Activated naive CD4-positive, alpha-beta T cell treated with anti-CD3 and anti-CD28 coated beads, Interleukin-2, amount 50 U/mL, for 72 hours (primary cell): ENCODE results near the gene TAF11L11. TPM values are rescaled to one million over a fixed set of nuclear protein-coding genes. Genes with fewer than 3 reads are reported as not detected.

Experiments used
- total RNA-seq, 2 donors: library from RNA; stranded (reverse); gene quantifications; one replicate each; pipeline ENCODE4 v1.2.3, GENCODE V29; 2022

TAF11L11 gene
- total RNA-seq, 2 donors from 2014 or later = not detected

Other genes starting within 250 kb of the TAF11L11 start
- not detected for gene TAF11L2, start 106.0 kb upstream of the TAF11L11 start, total RNA-seq
- gene TAF11L3, start 85.8 kb upstream of the TAF11L11 start, total RNA-seq = not detected
- gene TAF11L4, start 82.4 kb upstream of the TAF11L11 start, total RNA-seq = not detected
- not detected for gene TAF11L5, start 78.9 kb upstream of the TAF11L11 start, total RNA-seq
- gene TAF11L6, start 75.5 kb upstream of the TAF11L11 start, total RNA-seq = not detected
- gene TAF11L7, start 18.4 kb upstream of the TAF11L11 start, total RNA-seq = not detected
- not detected for gene TAF11L8, start 13.2 kb upstream of the TAF11L11 start, total RNA-seq
- gene TAF11L9, start 9.8 kb upstream of the TAF11L11 start, total RNA-seq = not detected
- gene TAF11L10, start 6.4 kb upstream of the TAF11L11 start, total RNA-seq = not detected
- gene TAF11L12, start 6.2 kb downstream of the TAF11L11 start, total RNA-seq = not detected
- not detected for gene TAF11L13, start 27.9 kb downstream of the TAF11L11 start, total RNA-seq
- gene TAF11L14, start 30.3 kb downstream of the TAF11L11 start, total RNA-seq = not detected